Activated naive CD4-positive, alpha-beta T cell treated with anti-CD3 and anti-CD28 coated beads, Interleukin-2, amount 50 U/mL, for 72 hours (primary cell): ENCODE measurements around the gene SMYD3. TPM values are rescaled to one million over a fixed set of nuclear protein-coding genes. Genes with fewer than 3 reads are reported as not detected.
A peak's percentile ranks its signal among the peaks of the same experiment; 100 is the strongest.

Experiments used
- ATAC-seq, 2 donors: fragments of 150-1000 bp; cut with Tn5 transposase; 2 replicates each; pipeline ENCODE4 v1.10.0; 2021; ENCODE audit warnings: mild to moderate bottlenecking in 2 of 2, moderate library complexity in 2 of 2
- DNase-seq, 2 donors: peaks; one replicate each; pipeline ENCODE4 v3.0.0; 2021 to 2022; ENCODE audit warnings: low spot score in 2 of 2
- H3K27ac Mint-ChIP-seq, 2 donors: one replicate each; pipeline ENCODE4 v1.8.0; 2022; ENCODE audit warnings: mild to moderate bottlenecking in 2 of 2, mixed read lengths in 2 of 2
- H3K36me3 Mint-ChIP-seq, 2 donors: one replicate each; pipeline ENCODE4 v1.8.0; 2022; ENCODE audit warnings: mixed read lengths in 2 of 2
- H3K9me3 Mint-ChIP-seq, 2 donors: one replicate each; pipeline ENCODE4 v1.8.0; 2022; ENCODE audit warnings: mixed read lengths in 2 of 2
- total RNA-seq, 2 donors: library from RNA; stranded (reverse); gene quantifications; one replicate each; pipeline ENCODE4 v1.2.3, GENCODE V29; 2022

Gene SMYD3
- total RNA-seq, 2 donors from 2014 or later = 18.5 to 30.1 TPM

GRCh38 chr1:246415028-246415427, 92.1 kb downstream of the SMYD3 start:
- no peak overlapping the region for H3K27ac Mint-ChIP-seq
- H3K36me3 Mint-ChIP-seq = peaks cover 26 to 27% of the 10 kb centered on the region in 2 donors
- DNase-seq (no peak), ATAC-seq (no peak)
- peaks cover 0 to 10% of the 10 kb centered on the region in 2 donors for H3K9me3 Mint-ChIP-seq

- Mint-ChIP-seq H3K9me3 (peaks cover 0 to 5% of the 10 kb centered on the region in 2 donors), H3K36me3 (peaks cover 13 to 18% of the 10 kb centered on the region in 2 donors), H3K27ac (peak overlapping the region in 1 of 2 donors; percentile 19)
- ATAC-seq = no peak
- DNase-seq = no peak
Observed at GRCh38 chr1:246413430-246413829, 93.6 kb downstream of the SMYD3 start.

GRCh38 chr1:246404078-246404477, 103.0 kb downstream of the SMYD3 start:
- DNase-seq (no peak), ATAC-seq (no peak)
- Mint-ChIP-seq H3K27ac (no peak overlapping the region), H3K9me3 (peaks cover 0 to 4% of the 10 kb centered on the region in 2 donors), H3K36me3 (no peaks in the 10 kb centered on the region)

DNA sequence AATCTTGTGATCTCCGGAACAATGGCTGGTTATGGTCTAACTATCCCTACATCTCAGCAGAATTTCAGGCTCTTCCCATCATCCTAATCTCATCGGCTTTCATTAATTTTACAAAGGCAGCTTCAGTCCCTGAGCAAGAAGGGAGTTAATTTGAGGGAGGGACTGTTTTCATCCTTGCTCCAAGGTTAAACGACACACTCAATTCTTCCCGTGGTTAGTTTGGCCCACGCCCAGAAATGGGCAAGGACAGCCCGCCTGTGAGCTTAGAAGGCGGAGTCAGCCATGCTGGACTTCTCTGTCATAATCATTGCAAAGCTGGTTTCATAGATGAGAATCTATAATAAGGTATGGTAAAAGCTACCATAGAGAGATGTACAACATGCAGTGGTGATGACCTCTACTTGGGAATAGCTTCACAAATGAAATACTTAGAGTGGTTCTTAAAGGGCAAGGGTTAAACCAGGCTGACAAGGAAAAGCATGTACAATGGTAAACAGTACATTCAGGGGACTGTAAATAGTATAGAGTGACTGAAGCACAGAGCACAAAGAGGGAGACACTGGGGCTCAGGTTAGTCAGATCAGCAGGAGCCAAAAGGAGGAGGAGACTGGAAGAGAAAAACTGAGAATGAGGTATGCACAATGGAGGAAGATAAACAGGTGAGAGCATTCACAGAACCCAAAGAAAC, 108.8 kb downstream of the SMYD3 start:
- no peak for ATAC-seq
- DNase-seq = no peak
- H3K9me3 Mint-ChIP-seq = peaks cover 0 to 3% of the 10 kb centered on the region in 2 donors
- peak overlapping the region in 1 of 2 donors; percentile 44 for H3K27ac Mint-ChIP-seq
- H3K36me3 Mint-ChIP-seq = peaks cover 10 to 15% of the 10 kb centered on the region in 2 donors

DNA sequence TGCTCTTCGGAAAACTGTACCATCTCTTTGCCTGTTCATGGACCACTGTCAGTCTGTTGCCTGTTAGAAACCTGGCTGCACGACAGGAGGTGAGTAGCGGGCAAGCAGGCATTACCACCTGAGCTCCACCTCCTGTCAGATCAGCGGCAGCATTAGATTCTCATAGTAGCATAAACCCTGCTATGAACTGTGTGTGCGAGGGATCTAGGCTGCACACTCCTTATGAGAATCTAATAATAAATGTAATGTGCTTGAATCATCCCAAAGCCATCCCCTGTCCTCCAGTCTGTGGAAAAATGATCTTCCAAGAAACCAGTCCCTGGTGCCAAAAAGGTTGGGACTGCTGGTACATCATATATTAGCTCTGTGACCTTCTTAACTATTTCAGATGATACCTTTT, 110.0 kb downstream of the SMYD3 start:
- ATAC-seq = no peak
- Mint-ChIP-seq H3K27ac (peak overlapping the region in 1 of 2 donors; percentile 68), H3K36me3 (peaks cover 11 to 21% of the 10 kb centered on the region in 2 donors), H3K9me3 (peaks cover under 1 to 5% of the 10 kb centered on the region in 2 donors)
- DNase-seq = no peak

DNA sequence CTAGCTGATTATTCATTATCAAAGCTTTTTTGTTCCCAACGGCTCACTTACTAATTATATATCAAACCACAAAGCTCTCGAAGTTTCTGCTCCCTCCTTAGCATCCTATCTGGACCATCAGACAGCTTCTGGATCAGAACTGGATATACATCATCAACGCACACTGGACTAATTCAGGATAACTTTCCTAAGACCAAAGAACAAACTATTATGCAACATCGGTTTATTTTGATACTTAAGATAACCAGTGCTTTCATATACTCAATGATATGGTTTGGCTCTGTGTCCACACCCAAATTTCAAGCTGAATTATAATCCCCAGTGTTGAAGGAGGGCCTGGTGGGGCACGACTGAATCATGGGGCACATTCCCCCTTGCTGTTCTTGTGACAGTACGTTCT, 110.8 kb downstream of the SMYD3 start:
- DNase-seq = no peak
- Mint-ChIP-seq H3K9me3 (peaks cover 7 to 10% of the 10 kb centered on the region in 2 donors), H3K36me3 (peaks cover 18 to 28% of the 10 kb centered on the region in 2 donors), H3K27ac (no peak overlapping the region)
- no peak for ATAC-seq

- Mint-ChIP-seq H3K36me3 (peaks cover 27 to 37% of the 10 kb centered on the region in 2 donors), H3K9me3 (peaks cover 16 to 18% of the 10 kb centered on the region in 2 donors), H3K27ac (no peak overlapping the region)
- no peak for DNase-seq
- ATAC-seq = no peak
Observed at GRCh38 chr1:246394121-246394520, 113.0 kb downstream of the SMYD3 start.

- Mint-ChIP-seq H3K36me3 (peaks cover 22 to 33% of the 10 kb centered on the region in 2 donors), H3K27ac (no peak overlapping the region), H3K9me3 (peaks cover 15 to 16% of the 10 kb centered on the region in 2 donors)
- DNase-seq = no peak
- no peak for ATAC-seq
Observed at GRCh38 chr1:246390855-246391254, 116.2 kb downstream of the SMYD3 start.

GRCh38 chr1:246384616-246385015, 122.5 kb downstream of the SMYD3 start:
- H3K36me3 Mint-ChIP-seq = no peaks in the 10 kb centered on the region
- ATAC-seq (no peak), DNase-seq (no peak)
- H3K9me3 Mint-ChIP-seq = no peaks in the 10 kb centered on the region
- H3K27ac Mint-ChIP-seq = no peak overlapping the region

DNA sequence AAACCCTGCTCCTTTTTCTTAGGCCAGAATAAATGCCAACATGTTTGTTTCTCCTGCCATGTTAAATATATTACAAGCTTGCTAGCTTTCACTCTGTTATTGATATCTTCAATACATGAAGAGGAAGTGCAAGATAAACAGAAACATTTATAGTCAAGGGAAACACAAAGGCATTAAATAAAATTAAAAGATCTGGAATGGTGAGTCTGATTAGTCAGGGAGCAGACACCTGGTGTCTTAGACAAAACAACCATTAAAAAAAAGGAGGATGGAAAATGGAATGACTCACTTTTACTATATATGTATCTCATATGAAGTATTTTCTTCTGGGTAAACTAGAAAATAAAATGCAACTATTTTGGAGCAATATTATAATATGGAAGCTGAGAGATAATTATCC, 123.3 kb downstream of the SMYD3 start:
- Mint-ChIP-seq H3K9me3 (no peaks in the 10 kb centered on the region), H3K27ac (no peak overlapping the region), H3K36me3 (no peaks in the 10 kb centered on the region)
- no peak for DNase-seq
- ATAC-seq = peak in 1 of 2 donors; percentile 50

DNA sequence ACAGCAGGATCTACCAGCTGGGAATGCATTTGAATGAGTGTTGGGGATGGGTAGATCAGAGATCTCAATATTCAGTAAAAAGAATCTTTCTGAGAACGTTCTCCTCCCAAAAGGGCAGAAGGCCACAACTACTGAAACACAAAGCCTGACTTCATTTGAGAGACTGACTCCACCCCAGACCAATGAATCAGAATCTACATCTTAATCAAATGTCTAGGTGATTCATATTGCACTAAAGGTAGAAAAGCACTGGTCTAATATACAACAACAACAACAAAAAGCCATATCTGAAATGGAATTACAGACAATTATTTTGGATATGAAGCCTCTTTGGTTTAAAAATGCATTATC, 123.9 kb downstream of the SMYD3 start:
- DNase-seq = no peak
- H3K36me3 Mint-ChIP-seq = no peaks in the 10 kb centered on the region
- ATAC-seq = peak; percentile 52 to 80
- H3K27ac Mint-ChIP-seq = peak overlapping the region in 1 of 2 donors; percentile 15
- H3K9me3 Mint-ChIP-seq = no peaks in the 10 kb centered on the region

DNA sequence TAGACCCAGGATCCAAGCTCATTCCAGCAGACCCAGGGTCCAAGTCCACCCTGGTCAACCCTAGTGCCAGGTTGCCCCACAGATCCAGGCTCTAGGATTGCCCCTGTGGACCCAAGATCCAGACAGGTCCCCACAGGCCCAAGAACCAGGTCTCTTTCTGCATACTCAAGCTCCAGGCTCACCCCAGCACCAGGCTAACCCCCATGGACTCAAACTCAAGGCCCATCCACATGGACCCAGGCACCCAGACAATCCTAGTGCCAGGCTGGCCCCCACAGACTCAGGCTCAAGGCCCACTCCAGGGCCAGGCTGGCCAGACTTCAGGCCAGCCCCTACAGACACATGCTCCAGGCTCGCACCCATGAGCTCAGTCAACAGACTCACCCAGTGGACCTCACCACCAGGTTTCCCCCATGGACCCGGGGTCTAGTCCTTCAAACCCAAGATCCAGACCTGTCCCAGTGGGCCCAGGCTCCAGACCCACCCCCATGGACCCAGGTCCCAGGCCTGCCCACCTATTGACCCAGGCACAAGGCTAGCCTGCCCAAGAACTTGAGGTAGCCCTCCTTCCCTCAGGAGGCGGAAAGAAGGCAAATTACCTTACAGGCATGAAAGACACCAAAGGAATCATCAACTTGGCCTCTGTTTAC, 124.4 kb downstream of the SMYD3 start:
- H3K36me3 Mint-ChIP-seq = no peaks in the 10 kb centered on the region
- no peaks in the 10 kb centered on the region for H3K9me3 Mint-ChIP-seq
- peak overlapping the region; percentile 15 to 60 for H3K27ac Mint-ChIP-seq
- DNase-seq = no peak
- ATAC-seq = peak in 1 of 2 donors; percentile 24

- Mint-ChIP-seq H3K27ac (no peak overlapping the region), H3K9me3 (no peaks in the 10 kb centered on the region), H3K36me3 (no peaks in the 10 kb centered on the region)
- DNase-seq (no peak), ATAC-seq (no peak)
Observed at GRCh38 chr1:246381452-246381851, 125.6 kb downstream of the SMYD3 start.

GRCh38 chr1:246377625-246378153, 129.4 kb downstream of the SMYD3 start:
- Mint-ChIP-seq H3K9me3 (no peaks in the 10 kb centered on the region), H3K36me3 (no peaks in the 10 kb centered on the region), H3K27ac (no peak overlapping the region)
- DNase-seq (no peak), ATAC-seq (no peak)

DNA sequence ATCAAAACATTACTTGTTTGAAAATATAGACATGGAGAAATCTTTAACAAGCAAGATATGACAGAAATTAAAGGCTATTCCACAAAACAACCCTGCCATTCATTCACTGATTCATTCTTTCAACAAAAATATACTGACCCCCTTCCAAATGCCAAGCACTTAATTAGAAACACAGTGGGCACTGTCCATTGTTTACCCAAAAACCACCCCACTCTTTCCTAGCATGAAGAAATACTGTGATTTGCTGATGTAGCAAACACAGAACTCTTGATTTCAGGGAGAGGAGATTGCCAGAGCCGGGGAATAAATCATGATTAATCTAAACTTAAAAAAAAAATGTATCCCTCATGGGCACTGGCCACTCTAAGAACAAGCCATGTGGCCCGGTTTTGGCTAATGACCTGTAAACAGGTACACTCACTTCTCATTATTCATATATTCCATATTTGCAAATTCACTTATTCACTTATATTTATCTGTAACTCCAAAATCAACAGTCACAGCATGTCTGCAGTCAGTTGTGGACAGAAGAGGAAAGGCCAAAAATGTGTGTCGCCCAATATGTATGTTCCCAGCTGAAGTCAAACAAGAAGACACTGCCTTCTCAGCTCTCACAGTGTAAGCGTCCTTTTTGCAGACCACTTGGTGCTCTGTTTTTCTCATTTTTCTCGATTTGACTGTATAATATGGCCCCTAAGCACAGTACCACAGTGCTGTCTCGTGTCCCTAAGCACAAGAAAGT, 133.1 kb downstream of the SMYD3 start:
- ATAC-seq (no peak), DNase-seq (no peak)
- H3K27ac Mint-ChIP-seq = no peak overlapping the region
- no peaks in the 10 kb centered on the region for H3K9me3 Mint-ChIP-seq
- H3K36me3 Mint-ChIP-seq = no peaks in the 10 kb centered on the region

DNA sequence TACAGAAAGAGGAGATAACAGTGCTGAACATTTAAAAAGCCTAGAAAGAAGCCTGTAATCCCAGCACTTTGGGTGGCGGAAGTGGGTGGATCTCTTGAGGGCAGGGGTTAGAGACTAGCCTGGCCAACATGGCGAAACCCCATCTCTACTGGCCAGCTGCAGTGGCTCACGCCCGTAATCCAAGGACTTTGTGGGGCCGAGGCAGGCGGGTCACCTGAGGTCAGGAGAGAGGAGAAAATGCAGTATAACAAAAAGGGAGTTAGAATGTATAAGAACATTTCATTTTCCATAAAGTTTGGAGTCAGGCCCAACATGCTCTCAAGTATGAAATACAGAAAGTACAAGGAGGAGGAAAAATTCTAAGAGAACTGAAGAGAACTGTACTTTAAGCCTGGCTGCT, 134.5 kb downstream of the SMYD3 start:
- no peak overlapping the region for H3K27ac Mint-ChIP-seq
- DNase-seq (no peak), ATAC-seq (no peak)
- H3K36me3 Mint-ChIP-seq = no peaks in the 10 kb centered on the region
- no peaks in the 10 kb centered on the region for H3K9me3 Mint-ChIP-seq

GRCh38 chr1:246367041-246367440, 140.0 kb downstream of the SMYD3 start:
- H3K27ac Mint-ChIP-seq = no peak overlapping the region
- DNase-seq (no peak), ATAC-seq (no peak)
- H3K36me3 Mint-ChIP-seq = peaks cover 0 to 10% of the 10 kb centered on the region in 2 donors
- H3K9me3 Mint-ChIP-seq = no peaks in the 10 kb centered on the region
